ENCODE results near the gene RFK.

GRCh38 chr9:76354221-76354620, 40.0 kb downstream of the RFK start:
- no peak for TF ChIP-seq CTCF (optimal IDR thresholded peaks at IDR 0.05 in 1 of 3, IDR thresholded peaks at IDR 0.05 in 1 of 3, conservative IDR thresholded peaks at IDR 0.05 in 1 of 3; ENCODE audit: extremely low read depth in 1 of 3, insufficient read depth in 2 of 3, low read length in 3 of 3)
- no peak for TF ChIP-seq EZH2 (IDR thresholded peaks at IDR 0.05; ENCODE audit: low read length)
